ENCODE measurements around the gene NFIA. TPM values are rescaled to one million over a fixed set of nuclear protein-coding genes. Genes with fewer than 3 reads are reported as not detected.

NFIA gene
- total and polyA plus RNA-seq, 12 donors: 11.2 to 117 (median 92.5) TPM

- H3K9me3 ChIP-seq: no peaks in the 10 kb centered on the region
- H3K4me3 ChIP-seq: no peak overlapping the region
- no peaks in the 10 kb centered on the region for H3K27me3 ChIP-seq
- H3K36me3 ChIP-seq: no peaks in the 10 kb centered on the region
- no peak overlapping the region for H3K27ac ChIP-seq
- peaks cover 0 to 41% (median 30%) of the 10 kb centered on the region in 9 donors for H3K4me1 ChIP-seq
- DNase-seq (no peak), ATAC-seq (no peak)
- TF ChIP-seq, protein P1, sequence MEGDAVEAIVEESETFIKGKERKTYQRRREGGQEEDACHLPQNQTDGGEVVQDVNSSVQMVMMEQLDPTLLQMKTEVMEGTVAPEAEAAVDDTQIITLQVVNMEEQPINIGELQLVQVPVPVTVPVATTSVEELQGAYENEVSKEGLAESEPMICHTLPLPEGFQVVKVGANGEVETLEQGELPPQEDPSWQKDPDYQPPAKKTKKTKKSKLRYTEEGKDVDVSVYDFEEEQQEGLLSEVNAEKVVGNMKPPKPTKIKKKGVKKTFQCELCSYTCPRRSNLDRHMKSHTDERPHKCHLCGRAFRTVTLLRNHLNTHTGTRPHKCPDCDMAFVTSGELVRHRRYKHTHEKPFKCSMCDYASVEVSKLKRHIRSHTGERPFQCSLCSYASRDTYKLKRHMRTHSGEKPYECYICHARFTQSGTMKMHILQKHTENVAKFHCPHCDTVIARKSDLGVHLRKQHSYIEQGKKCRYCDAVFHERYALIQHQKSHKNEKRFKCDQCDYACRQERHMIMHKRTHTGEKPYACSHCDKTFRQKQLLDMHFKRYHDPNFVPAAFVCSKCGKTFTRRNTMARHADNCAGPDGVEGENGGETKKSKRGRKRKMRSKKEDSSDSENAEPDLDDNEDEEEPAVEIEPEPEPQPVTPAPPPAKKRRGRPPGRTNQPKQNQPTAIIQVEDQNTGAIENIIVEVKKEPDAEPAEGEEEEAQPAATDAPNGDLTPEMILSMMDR (IDR thresholded peaks at IDR 0.05): no peak
- 94 to 95% methylated on average over 5 of the region's 5 CpGs for WGBS, 2 donors
- intact Hi-C loops (cut with DNase I): no loop called here
Measured at GRCh38 chr1:61294930-61295329, 212.6 kb downstream of the NFIA start.

DNA sequence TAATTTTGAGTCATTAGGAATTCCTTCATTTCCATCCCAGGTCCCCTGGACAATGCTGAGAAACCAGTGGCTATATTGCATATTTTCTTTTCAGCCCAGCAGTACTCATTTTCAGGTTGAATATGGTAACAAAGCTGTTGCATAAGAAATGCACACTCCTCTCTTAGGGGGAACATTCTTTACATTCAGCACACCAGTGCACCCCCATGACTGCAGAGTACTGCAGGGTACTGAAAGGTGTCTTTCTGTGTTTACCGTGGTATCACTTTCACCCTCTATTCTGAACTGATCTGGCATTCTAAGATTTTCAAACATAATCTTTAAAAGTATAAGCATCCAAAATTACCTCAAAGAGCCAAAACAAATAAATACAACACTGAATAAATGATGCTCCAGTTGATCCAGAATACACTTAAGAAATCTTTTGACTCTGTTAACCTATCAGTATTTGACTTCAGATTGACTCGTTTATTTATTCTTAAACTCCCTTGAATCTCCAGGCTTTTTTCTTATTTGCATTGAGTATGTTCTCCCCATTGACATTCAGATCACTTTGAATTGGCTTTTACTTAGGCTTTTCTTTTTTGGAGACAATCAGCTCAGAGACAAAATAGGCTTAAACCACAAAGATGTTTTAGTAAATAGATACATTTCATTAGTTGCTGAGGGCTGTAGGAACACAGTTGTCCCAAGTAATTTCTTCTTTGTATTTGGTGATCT lies 213.6 kb downstream of the NFIA start:
- intact Hi-C loops (cut with DNase I): no loop called here
- TF ChIP-seq, protein P1 (IDR thresholded peaks at IDR 0.05): no peak
- ATAC-seq: no peak
- Histone ChIP-seq H3K9me3 (no peaks in the 10 kb centered on the region), H3K4me3 (no peak overlapping the region), H3K36me3 (no peaks in the 10 kb centered on the region), H3K27me3 (no peaks in the 10 kb centered on the region), H3K4me1 (peaks cover 0 to 41% (median 30%) of the 10 kb centered on the region in 9 donors), H3K27ac (no peak overlapping the region)
- no peak for DNase-seq
- 67 to 78% methylated on average over 2 of the region's 2 CpGs for WGBS, 2 donors

GRCh38 chr1:61297887-61298286 lies 215.5 kb downstream of the NFIA start:
- WGBS, 2 donors: 82 to 86% methylated on average over 7 of the region's 7 CpGs
- no peak for ATAC-seq
- no peak overlapping the region for H3K27ac ChIP-seq

GRCh38 chr1:61299463-61299862 lies 217.1 kb downstream of the NFIA start:
- Histone ChIP-seq H3K4me1 (peaks cover 2 to 55% (median 40%) of the 10 kb centered on the region in 9 donors), H3K36me3 (no peaks in the 10 kb centered on the region), H3K9me3 (no peaks in the 10 kb centered on the region), H3K27ac (peak overlapping the region in 9 of 10 donors; percentile 6 to 75 (median 44)), H3K27me3 (no peaks in the 10 kb centered on the region), H3K4me3 (no peak overlapping the region)
- intact Hi-C loops (cut with DNase I): no loop called here
- TF ChIP-seq, protein P1 (IDR thresholded peaks at IDR 0.05): no peak
- 34 to 48% methylated on average over 2 of the region's 2 CpGs for WGBS, 2 donors
- DNase-seq: no peak
- ATAC-seq: peak in 2 of 8 donors; percentile 42 to 49

More at GRCh38 chr1:61297887-61298286, 215.5 kb downstream of the NFIA start:
- Histone ChIP-seq H3K27me3 (no peaks in the 10 kb centered on the region), H3K4me3 (no peak overlapping the region), H3K9me3 (no peaks in the 10 kb centered on the region), H3K4me1 (peaks cover 2 to 56% (median 48%) of the 10 kb centered on the region in 9 donors), H3K36me3 (no peaks in the 10 kb centered on the region)
- TF ChIP-seq, protein P1 (IDR thresholded peaks at IDR 0.05): no peak
- no peak for DNase-seq
- intact Hi-C loops (cut with DNase I): no loop called here
